COLO829 (cell line): ENCODE measurements around the gene FGA.

Experiments used
- DNase-seq: peaks from one replicate; pipeline ENCODE4 v3.0.0; 2012; ENCODE audit warnings: low spot score

The FGA gene

DNA sequence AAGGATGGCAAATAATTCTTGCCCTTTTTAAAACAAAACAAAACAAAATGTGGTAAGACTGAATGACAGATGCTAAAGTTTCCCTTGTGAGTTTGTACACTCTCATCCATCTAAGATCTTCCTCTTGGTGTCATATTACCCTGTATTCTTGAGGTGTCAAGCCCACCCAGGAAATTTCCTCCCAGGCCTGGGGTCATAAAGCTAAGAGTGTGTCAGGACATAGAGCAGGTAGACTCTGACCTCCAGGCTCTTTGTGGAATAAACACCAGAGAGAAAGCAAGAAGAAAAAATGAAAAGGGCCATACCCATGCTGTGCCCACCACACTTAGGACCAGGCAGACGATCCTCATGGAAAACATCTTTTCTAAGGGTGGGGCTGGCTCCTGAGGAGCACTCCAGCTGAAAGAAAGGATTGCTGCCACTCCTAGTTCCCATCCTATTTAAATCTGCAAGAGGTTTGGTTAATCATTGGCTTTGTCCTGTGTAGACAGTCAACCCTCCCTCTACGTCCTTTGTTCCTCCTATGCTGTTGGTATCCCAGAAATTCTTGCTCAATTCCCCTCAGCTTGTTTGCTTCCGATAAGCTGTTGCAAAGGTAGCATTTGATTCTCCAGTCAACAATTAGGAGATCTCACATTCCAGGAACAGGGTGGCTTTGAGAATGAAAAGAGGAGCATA lies at the start of gene FGA:
Gene FGA (minus strand): TSS at position 414 of the 678 bp plus-strand sequence. CDS start 55 bp downstream, at position 359.
- no peak for DNase-seq

DNA sequence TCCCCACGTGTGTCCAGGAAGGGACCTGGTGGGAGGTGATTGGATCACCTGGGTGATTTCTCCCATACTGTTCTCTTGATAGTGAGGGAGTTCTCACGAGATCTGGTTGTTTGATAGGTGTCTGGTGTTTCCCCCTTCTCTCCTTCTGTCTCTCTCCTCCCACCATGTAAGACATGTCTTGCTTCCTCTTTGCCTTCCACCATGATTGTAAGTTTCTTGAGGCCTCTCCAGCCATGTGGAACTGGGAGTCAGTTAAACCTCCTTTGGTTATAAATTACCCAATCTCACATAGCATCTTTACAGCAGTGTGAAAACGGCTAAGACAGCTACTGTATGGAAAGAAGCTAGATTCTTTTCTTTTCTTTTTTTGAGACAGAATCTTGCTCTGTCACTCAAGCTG lies 43.5 kb upstream of the FGA start:
- no peak for DNase-seq

DNA sequence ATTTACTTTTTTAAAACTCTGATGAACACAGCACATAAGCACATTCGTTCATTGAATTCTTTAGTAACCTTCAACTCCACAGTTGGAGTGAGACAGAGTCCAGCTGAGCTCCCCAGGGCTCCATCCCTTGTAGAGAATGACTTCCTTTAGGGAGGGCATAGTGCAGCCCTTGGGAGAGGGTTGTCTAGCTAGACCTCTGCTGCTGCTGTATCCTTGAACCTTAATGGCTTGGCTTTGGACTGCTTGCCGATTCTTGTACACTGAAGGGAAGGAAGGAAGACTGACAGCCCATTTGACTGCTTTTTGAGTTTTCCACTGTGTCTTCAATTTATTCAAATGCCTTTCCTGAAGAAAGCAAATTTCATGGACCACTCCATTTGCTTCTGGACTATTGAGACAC lies 41.3 kb upstream of the FGA start:
- no peak for DNase-seq

DNA sequence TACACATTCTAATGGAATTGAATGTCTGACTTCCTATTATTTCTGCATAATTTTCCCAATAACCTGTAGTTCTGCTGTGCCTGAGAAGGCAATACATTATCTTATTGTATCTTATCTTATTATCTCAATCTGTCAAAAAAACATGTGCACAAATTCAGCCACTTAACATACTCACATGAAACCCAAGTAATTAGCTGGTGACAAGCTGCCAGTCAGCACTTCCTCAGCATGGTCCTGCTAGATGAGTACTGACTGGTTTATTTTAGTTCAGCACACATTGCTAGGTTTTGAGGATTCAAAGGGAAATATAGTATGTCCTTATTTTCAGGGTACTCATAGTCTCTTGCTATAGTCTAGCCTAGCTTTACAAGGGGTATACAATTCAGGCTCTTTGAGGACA lies 39.8 kb upstream of the FGA start:
- no peak for DNase-seq

DNA sequence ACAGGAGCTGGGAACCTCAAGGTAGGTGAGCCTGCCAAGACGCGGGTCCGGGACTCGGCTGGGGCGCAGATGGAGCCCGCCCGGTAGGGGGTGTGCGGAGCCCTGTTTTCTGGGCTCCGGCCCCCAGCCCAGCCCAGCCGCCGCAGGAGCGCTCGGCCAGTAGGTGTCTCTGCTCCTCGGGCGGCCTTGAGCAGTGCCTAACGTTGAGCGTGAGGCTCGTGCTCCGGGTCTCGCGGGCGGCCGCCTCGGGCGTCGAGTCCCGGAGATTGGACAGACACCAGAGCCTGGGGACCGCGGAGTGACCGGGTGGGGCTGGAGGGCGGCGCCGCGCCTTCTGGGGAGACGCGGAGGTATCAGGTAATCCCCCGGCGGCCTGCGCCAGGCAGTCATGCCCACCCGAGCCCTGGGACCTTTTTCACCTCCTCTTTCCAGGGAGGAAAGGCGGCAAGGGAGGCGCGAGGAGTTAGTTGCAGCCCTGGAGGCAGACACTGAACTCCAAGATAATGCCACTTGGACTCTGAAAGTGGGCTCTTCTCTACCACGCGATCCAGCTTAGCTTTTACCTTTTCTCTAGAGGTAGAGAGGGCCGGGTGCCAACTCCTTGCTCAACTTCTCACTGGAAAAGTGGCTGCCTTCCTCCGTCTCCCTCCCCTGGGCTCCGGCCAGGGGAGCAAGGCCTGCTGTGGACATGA lies 36.4 kb upstream of the FGA start:
- no peak for DNase-seq

DNA sequence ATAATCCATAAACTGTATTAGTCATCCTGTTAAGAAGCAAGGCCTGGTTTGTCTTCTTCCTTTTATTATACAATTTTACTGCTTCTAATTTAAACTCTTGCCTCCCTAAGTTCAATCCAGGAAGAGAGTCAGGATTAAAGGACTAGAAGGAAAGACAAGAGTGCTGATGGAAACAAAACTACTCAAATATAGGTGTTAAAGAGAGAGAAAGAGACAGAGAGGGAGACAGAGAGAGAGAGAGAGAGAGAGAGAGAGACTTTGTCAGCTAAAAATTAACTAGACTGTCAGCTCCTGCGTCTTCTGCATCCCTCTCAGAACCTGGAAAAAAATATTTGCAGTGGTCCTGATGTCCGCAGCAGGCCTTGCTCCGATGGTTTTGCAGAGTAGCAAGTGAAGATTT lies 35.4 kb upstream of the FGA start:
- DNase-seq: no peak

DNA sequence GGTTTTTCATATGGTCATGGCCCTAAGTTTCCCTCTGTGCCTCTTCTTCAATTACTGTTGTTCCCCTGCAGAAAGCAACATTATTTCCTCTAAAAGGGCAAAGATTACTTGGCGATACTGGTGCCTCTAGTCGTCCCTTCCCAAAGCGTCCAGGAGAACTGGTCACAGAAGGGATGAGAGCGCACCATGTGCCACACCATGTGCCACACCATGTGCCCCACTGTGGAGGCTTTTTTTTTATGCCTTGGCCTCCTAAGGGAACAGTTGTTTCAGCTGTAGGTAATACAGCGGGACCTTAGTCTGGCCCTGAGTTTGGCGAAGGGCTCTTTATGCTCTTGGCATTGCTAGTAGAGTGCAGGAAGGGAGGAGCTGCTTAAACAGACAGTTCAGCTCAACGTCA lies 33.5 kb upstream of the FGA start:
- no peak for DNase-seq

DNA sequence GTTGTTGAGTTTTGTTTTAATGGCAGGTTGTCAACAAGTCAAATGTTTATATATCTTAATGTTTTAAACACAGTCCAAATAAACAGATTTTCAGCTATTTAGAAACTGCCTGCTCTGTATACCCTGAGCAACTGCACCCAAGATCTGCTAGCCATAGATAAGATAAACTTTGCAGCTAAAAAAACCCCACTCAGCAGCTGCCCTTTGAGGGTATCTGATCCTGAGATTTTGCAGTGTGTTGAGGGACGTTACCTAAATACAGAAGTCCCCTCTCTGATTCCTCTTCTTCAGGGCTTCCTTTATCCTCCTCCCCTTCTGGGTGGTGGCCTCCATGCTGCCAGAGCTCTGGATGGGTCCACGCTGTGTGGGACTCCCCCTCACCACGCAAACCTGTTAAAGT lies 32.9 kb upstream of the FGA start:
- no peak for DNase-seq

DNA sequence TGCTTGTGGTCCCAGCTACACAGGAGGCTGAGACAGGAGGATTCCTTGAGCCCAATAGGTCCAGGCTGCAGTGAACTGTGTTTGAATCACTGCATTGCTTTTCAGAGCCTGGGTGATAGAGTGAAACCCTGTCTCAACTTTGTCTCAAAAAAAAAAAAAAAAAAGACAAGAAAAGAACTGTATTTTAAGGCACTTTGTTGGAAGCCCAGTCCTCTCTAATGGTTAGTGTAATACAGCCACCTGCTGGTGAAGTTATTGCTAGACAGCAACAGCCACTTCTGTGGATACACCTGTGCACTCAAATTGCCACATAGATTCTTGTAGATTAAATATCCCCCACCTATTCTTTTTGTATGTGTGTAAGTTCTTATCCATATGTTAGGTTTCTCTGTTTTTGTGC lies 32.1 kb upstream of the FGA start:
- peak; percentile 88 for DNase-seq

DNA sequence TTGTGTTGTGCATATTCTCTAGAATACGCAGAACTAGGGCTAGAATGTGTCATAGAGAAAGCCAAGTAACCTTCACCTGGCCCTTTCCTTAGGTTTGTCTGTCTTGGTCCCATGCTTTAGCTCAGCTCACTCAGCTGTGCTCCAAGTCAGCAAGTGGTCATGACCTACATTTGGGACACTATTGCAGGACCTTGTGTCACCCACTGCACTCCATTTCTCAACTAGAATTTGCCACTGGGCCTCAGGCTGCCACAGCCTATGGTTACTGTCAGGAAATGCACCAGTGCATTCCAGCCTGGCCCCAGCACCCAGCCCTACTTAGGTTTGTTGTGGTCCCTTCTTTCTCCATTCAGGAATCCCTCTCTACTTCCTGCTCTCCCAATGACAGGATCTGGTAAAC lies 29.6 kb upstream of the FGA start:
- no peak for DNase-seq

DNA sequence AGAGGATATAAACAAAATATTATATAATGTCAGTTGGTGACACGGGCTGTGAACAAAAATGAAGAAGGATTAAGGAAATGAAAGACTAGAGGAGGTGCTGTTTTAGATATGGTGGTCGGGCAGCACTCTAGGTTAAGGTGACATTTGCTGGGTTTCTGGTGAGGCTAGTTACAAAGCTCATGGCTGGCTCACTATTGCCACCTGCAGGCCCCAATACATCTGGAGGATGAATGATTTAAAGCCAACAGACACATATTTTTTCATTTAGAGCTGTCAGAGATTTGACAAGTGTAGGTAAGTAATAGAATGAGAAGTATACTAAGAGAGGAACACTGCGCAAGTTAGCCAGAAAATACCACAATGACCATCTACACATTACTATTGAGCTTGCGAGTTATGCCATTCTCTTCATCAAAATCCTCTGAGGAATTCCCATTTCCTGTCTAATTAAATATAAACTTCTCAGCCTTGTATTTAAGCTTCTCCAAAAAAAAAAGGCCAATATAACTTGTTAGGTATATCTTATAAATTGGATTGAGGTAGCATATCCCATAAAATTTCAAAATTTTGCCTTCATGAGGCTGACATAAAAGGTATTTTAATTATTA lies 28.3 kb upstream of the FGA start:
- peak; percentile 75 for DNase-seq

DNA sequence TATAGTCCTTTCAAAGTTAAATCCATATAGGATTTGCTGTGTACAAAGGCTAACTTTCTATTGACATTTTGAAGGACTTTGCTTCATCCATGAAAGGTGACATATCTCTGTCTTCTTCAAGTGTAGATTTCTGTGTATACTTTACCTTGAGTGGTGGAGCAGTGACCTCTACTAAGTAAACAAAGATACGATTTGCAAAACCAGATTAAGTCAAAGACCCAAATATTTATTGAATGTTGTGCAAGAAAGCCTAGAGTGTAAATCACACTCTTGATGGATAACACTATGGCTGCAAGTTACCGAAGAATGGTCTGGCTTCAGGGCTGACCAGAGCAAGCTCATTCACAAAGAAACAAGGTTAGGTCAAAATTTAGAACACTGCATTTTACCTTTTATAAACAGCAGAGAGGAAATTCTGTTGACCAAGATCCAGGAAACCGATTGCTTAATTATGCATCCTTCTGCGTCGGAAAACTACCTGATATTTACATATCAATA lies 27.3 kb upstream of the FGA start:
- no peak for DNase-seq

DNA sequence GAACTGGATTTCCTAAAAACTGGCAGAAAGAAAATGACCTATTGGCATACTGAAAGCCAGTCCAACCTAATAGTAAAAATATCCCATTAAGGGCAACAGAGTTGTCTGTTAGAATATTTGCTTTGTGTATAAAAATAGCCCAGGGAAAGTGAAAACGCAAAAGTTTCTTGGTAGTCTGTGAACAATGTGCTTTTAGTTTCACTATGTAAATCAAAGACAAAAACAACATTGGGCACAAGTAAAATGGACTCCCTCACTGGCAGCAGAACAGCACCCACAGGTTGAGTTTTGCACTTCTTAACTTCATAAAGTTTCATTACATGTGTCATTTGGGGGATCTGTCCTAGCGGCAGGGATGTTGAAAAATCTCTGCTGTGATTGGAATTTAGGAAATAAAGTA lies 26.2 kb upstream of the FGA start:
- DNase-seq: peak; percentile 25

DNA sequence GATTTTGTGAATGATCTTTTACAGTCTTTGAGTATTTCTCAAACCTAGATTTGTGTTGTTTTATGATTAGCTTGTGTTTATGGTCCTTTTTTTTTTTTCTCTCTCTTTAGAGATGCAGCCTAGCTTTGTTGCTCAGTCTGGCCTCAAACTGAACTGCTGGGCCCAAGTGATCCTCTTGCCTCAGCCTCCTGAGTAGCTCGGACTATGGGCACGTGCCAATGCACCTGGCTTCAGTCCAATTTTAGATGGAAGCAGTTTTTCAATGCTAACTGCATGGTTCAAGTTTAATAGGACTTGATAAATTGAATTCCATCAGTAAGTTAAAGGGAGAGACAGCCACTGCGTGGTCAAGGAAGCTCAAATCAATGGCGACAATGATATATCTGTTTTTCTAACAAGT lies 25.7 kb upstream of the FGA start:
- no peak for DNase-seq

DNA sequence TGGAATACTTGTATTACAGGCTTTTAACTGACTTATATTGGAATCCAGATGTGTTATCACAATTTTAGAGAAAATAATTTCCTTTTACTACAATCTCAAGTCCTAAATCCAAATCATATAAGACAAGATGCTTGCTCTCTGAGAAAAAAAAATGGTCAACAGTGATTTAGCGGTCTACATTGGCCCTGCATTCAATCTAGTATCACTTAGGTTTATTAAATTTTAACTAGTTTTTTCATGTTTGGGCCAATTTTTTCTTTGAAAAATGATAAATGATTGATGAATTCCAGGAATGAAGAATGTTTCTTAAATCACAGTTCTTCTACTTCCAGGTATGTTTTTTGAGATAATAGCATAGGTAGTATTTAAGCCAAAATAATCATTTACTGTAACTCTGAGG lies 24.7 kb upstream of the FGA start:
- DNase-seq: no peak

DNA sequence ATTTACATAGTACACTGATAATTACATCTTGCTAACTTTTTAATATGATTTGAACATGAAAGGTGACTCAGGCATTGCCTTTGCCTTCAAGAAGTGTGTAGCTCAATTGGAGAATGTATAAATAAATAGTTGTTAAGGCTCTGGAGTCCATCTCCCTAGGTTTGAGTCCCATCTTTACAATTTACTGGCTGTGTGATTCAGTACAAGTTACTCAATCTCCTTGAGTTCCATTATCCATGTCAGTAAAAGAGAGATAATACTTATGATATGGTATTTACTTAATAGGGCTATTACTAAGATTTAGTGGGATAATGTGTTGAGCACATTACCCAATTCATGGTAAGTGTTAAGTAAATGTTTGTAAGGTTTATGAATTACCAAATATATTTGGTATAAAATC lies 23.8 kb upstream of the FGA start:
- DNase-seq: no peak

DNA sequence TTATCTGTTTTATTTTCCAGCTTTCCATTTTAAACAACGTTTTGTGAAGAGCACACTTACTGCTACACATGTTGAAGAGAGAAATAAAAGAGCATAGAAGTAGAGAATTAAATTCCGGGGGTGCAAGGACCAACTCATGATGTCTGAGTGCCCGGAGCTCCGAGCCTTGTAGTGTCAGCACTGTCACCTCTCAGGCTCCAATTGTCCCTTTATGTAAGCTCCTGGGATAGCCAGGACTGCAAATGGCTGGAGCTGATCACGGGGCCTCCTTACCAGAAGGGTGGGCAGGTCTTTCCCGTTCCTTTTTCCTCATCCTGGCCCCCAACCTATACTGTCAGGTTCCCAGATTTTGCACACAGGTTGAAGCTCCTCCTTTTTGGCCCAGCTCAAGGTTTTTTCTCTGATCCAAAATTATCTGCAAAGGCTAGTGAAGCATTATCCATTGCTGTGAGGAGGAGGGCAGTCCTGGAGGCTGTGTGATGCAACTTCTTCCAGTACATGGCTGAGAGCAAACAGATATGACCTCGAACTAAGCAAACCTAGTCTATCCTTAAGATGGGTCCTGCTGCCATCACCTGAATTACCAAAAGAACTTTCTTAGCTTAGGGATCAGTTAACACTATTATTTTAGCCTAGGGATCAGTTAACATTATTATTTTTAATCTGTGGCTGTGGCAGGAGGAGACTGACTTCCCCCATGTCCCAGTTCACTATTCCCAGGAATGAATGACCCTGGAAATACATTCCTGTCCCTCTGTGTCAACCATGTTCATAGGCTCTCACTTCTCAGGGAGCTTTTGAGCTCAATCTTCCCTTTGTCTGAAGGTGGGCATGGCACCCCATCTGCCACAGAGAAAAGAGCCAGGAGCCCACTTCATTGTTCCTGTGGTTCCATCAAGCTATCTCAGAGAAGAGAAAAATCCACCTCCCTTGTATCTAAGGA lies 22.2 kb upstream of the FGA start, which contains the start of gene FGG:
Gene FGG (minus strand): TSS at position 185 of the 943 bp plus-strand sequence. CDS start 47 bp downstream, at position 138.
- no peak for DNase-seq

DNA sequence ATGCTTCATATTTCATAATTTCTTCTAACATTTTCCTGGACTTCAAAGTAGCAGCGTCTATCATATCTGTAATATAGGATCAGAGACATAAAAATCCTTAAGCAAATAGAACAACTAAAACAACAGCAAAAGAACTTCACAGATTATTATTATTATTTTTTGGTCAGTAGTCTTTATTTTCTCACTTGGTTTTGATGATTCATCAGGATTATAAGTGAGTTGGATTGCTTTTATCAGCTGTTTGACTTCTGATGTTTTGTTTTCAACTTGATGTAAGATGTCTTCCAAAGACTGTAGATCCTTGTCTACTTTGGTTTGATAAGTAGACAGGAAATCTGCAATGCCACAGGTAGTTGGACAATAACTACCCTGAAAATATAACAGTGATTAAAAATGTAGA lies 21.3 kb upstream of the FGA start:
- no peak for DNase-seq

DNA sequence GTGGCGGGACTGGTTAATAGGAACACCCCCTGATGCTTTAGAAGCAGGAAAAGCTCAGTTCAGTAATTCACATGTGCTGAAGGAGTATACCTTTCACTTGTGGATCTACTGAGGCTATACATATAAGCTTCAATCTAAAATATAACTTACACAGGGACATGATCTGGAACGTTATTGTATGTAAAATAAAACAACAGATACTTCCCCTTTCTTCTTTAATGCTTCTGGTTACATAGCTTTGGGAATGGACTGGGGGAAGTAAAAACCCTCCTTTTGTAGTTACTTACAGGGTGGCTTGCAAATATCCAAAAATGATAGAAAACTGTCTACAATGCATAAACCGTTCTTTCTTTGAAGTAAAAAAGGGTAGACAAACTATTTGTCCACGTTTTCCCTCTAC lies 20.0 kb upstream of the FGA start:
- DNase-seq: no peak

DNA sequence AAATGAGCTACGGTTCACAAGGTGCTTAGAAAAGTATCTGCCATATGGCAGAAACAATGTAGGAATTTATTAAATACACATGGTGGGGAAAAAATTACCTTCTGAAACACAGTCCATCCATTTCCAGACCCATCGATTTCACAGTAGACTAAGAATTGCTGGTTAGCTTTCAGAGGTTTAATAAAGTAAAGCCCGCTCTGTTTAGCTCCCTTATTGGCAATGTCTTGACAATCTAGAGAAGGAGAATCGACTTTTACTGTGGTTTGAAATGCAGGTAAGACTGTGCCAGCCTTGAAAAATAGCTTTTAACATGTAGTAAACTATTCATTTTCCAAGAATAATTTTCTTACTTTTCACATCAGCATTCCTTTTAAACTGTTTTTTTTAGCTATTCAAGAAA lies 19.0 kb upstream of the FGA start:
- no peak for DNase-seq

DNA sequence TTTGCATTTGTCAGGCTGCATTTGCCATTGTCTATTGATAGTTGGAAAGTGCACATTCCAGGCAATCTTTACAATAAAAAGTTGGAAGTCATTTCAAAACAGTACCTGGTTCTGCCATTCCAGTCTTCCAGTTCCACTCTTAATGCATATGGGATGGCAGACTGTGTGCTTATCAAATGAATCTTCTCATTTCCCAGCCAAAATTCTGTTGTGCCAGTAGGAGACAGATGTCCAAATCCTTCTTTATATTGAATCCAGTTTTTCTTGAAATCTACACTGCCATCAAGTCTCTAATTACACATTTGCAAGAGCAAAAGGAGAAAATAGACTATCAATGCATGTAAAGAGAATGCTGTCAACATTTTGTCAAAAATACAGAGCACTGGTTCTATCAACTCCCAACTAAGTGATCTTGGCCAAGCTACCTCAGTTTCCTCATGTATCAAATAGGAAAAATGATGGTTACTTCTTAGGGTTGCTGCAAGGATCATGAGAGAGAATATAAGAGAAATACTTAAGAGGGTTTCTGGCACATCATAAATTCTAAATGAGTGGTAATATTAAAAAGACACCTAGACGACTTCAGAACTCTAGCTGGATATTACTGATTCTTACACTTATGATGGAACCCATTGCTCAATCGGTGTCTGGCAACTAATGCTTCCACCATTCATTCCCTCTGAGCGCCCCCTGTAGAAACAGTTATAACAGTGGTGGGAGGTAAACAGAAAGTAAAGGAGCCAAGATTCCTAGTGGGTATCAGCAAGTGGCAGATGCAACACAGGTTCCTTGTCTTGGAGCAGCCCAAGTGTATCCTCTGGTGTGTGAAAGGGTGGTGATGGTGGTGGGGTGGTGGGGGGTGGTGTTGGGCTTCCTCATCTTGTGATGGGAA lies 18.1 kb upstream of the FGA start:
- DNase-seq: no peak
